Measurements from ENCODE around the gene ATG10. TPM values are rescaled to one million over a fixed set of nuclear protein-coding genes. Genes with fewer than 3 reads are reported as not detected.

The ATG10 gene
- total RNA-seq, 2 donors from 2014 or later = 3.2 to 16.7 TPM

DNA sequence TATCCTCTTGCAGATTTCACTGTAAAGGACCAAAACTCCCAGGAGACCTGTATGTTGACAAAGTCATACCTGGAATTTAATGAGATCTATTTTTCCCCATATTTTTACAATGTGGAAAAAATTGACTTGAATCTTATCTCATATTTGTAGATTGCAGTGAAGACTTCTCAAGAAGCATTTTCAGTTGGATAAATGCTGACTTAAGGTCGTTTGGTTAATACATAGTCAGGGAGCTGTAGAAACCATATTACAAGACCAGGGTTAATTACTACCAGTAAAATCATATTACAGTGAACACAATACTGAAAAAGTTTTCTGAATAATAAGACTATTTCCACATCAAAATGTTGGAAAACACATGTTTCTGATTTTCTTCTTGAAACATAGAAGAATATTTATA is 119.8 kb downstream of the ATG10 start:
- TF ChIP-seq, protein P1, sequence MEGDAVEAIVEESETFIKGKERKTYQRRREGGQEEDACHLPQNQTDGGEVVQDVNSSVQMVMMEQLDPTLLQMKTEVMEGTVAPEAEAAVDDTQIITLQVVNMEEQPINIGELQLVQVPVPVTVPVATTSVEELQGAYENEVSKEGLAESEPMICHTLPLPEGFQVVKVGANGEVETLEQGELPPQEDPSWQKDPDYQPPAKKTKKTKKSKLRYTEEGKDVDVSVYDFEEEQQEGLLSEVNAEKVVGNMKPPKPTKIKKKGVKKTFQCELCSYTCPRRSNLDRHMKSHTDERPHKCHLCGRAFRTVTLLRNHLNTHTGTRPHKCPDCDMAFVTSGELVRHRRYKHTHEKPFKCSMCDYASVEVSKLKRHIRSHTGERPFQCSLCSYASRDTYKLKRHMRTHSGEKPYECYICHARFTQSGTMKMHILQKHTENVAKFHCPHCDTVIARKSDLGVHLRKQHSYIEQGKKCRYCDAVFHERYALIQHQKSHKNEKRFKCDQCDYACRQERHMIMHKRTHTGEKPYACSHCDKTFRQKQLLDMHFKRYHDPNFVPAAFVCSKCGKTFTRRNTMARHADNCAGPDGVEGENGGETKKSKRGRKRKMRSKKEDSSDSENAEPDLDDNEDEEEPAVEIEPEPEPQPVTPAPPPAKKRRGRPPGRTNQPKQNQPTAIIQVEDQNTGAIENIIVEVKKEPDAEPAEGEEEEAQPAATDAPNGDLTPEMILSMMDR (IDR thresholded peaks at IDR 0.05) = no peak
- TF ChIP-seq POLR2A (IDR thresholded peaks at IDR 0.05) (no peak), POLR2AphosphoS5 (IDR thresholded peaks at IDR 0.05) (no peak)
- Histone ChIP-seq H3K27me3 (replicated peaks; ENCODE audit: insufficient read depth) (no peaks in the 10 kb centered on the region), H3K27ac (no peak overlapping the region), H3K4me1 (replicated peaks) (no peaks in the 10 kb centered on the region), H3K9me3 (no peaks in the 10 kb centered on the region), H3K4me3 (no peak overlapping the region), H3K36me3 (no peaks in the 10 kb centered on the region)
- intact Hi-C loops (cut with DNase I) = no loop called here
- no peak for DNase-seq (ENCODE audit: low spot score)
- WGBS = 82% methylated on average over 1 of the region's 1 CpG

DNA sequence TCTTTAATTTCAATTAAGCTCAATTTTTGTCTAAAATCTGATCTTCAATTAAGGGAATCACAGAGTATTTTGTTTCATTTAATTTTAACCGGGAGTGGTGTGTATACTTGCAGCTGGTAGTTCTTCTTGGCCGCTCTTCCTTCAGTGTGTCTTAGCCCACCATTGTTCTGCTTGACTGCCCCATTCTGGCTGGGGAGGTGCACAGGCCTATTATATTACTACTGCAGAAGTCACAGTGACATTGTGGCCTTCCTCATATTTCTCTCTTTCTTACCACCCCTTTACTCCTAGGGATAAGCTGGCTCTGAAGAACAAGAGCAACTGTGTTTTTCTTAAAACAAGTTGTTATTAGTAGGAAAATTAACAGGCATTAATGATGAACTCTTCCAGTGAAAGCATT is 123.7 kb downstream of the ATG10 start:
- Histone ChIP-seq H3K4me3 (no peak overlapping the region), H3K4me1 (replicated peaks) (no peaks in the 10 kb centered on the region), H3K36me3 (no peaks in the 10 kb centered on the region), H3K9me3 (no peaks in the 10 kb centered on the region), H3K27ac (no peak overlapping the region), H3K27me3 (replicated peaks; ENCODE audit: insufficient read depth) (no peaks in the 10 kb centered on the region)
- intact Hi-C loops (cut with DNase I) = no loop called here
- 88% methylated on average over 2 of the region's 2 CpGs for WGBS
- DNase-seq (ENCODE audit: low spot score) = no peak
- TF ChIP-seq POLR2A (IDR thresholded peaks at IDR 0.05) (no peak), POLR2AphosphoS5 (IDR thresholded peaks at IDR 0.05) (no peak)
- TF ChIP-seq, protein P1 (IDR thresholded peaks at IDR 0.05) = no peak

DNA sequence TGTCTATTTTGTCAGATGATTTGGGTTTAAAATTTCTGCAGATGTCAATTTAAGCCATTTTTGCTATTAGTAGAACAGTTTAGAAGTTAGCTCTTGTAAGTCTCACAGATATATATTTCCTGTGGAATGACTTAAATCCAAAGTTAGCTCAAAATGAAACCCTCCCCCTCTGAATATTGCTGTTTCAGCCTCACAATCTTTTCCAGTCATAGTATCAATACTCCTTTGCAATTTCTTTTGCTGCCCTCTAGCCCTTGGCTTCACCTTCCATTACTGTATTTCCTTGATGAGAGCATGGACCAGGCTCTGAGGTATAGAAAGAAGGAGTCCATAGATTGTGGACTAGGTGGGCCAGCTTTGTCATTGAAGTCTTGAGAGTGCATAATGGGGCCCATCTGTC is 124.4 kb downstream of the ATG10 start:
- Histone ChIP-seq H3K4me3 (no peak overlapping the region), H3K9me3 (no peaks in the 10 kb centered on the region), H3K27ac (no peak overlapping the region), H3K4me1 (replicated peaks) (no peaks in the 10 kb centered on the region), H3K27me3 (replicated peaks; ENCODE audit: insufficient read depth) (no peaks in the 10 kb centered on the region), H3K36me3 (no peaks in the 10 kb centered on the region)
- DNase-seq (ENCODE audit: low spot score) = no peak
- intact Hi-C loops (cut with DNase I) = no loop called here
- TF ChIP-seq POLR2A (IDR thresholded peaks at IDR 0.05) = no peak
- TF ChIP-seq POLR2AphosphoS5 (IDR thresholded peaks at IDR 0.05) = no peak
- TF ChIP-seq, protein P1 (IDR thresholded peaks at IDR 0.05) = no peak

DNA sequence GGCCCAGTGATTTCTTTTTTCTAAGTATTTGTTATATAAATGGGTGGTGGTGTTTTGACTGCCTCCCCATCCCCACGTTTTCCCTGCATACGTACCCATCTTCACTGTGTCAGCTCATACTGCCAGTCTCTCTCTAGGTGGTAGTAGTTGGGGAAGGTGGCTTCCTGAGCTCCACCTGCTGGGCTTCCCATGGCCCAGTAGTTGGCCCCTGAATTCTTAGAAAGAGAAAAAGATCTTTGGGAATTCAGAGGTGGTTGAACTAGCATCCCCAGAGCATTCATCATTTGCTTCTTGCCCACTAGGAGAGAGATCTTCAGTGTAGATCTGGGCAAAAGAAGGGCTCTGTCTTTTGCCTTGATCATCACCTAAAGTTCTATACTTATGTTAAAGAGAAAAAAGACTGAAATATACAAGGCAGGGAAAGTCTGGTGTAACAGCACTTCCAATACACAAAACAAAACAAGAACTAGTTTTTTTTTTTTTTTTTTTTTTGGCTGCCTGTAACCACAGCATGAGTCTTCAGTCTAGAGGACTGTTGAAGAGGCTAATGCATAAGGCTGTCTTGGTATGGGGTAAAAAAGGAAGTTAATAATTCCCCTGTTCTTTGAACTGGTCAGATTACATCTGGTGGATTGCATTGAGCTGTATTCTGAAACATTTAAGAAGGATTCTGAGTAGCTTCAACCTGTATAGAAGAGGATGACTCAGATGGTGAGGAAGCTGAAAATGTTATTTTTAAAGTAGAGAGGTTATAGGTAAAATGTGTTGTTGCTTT is 128.7 kb downstream of the ATG10 start:
- intact Hi-C loops (cut with DNase I) = no loop called here
- TF ChIP-seq POLR2AphosphoS5 (IDR thresholded peaks at IDR 0.05) = no peak
- TF ChIP-seq, protein P1 (IDR thresholded peaks at IDR 0.05) = no peak
- TF ChIP-seq POLR2A (IDR thresholded peaks at IDR 0.05) = no peak
- 92% methylated on average over 2 of the region's 2 CpGs for WGBS

DNA sequence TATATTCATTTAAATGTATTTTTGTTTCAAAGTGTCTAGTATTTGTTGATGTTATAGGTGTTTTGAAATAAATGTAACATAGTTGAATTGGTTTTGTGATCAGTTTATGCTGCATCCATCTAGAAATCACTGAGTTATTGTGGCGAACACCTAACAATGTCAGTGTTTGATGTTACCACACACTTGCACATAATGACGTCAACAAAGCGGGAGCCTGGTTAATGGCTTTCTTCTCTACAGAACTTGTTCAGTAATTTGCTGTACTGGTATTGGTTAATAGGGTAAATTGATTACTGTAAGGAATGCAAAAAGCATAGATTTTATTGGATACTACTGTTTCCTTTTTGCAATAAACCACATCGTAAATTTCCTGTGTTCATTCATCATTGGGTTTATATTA is 133.0 kb downstream of the ATG10 start:
- no peak for TF ChIP-seq POLR2A (IDR thresholded peaks at IDR 0.05)
- TF ChIP-seq POLR2AphosphoS5 (IDR thresholded peaks at IDR 0.05) = no peak
- TF ChIP-seq, protein P1 (IDR thresholded peaks at IDR 0.05) = no peak
- no peak for DNase-seq (ENCODE audit: low spot score)
- H3K27me3 ChIP-seq (replicated peaks; ENCODE audit: insufficient read depth) = no peaks in the 10 kb centered on the region
- no peak overlapping the region for H3K4me3 ChIP-seq
- WGBS = 91% methylated on average over 4 of the region's 4 CpGs
- H3K9me3 ChIP-seq = no peaks in the 10 kb centered on the region
- intact Hi-C loops (cut with DNase I) = no loop called here
- H3K27ac ChIP-seq = no peak overlapping the region
- no peaks in the 10 kb centered on the region for H3K36me3 ChIP-seq
- no peaks in the 10 kb centered on the region for H3K4me1 ChIP-seq (replicated peaks)

More for the DNA sequence above, 128.7 kb downstream of the ATG10 start:
- DNase-seq (ENCODE audit: low spot score) = no peak
- Histone ChIP-seq H3K27me3 (replicated peaks; ENCODE audit: insufficient read depth) (no peaks in the 10 kb centered on the region), H3K4me1 (replicated peaks) (no peaks in the 10 kb centered on the region), H3K27ac (no peak overlapping the region), H3K4me3 (no peak overlapping the region), H3K36me3 (no peaks in the 10 kb centered on the region), H3K9me3 (no peaks in the 10 kb centered on the region)

Measured in prostate gland (tissue), 2 donors.